ENCODE data around the gene ATL3. TPM values are rescaled to one million over a fixed set of nuclear protein-coding genes. Genes with fewer than 3 reads are reported as not detected.

Gene ATL3
- total and polyA plus RNA-seq, 2 of the 13 experiments (the other 11 are each of a cell fraction or from before 2014, with no cell fraction given) = not detected

- TF ChIP-seq TAF15 (IDR thresholded peaks at IDR 0.05; ENCODE audit: low read depth, low read length, poor library complexity, severe bottlenecking) (no peak), HMGXB3 (CRISPR knock-in tag; IDR thresholded peaks at IDR 0.05; ENCODE audit: borderline replicate concordance) (no peak), RNF2 (conservative IDR thresholded peaks at IDR 0.05; ENCODE audit: low read depth) (peak; percentile 59; the same call in 1 of the 2 replicates), ZNF644 (CRISPR knock-in tag; IDR thresholded peaks at IDR 0.05; ENCODE audit: low read depth) (no peak), SAP130 (CRISPR knock-in tag; IDR thresholded peaks at IDR 0.05; ENCODE audit: low read depth) (no peak), SCMH1 (CRISPR knock-in tag; IDR thresholded peaks at IDR 0.05; ENCODE audit: borderline replicate concordance) (no peak), NR3C1 (CRISPR knock-in tag; IDR thresholded peaks at IDR 0.05) (no peak), ZNF678 (CRISPR knock-in tag; IDR thresholded peaks at IDR 0.05) (no peak), RARA (CRISPR knock-in tag; IDR thresholded peaks at IDR 0.05) (no peak; the same call in 1 of the 2 replicates), ZEB1 (IDR thresholded peaks at IDR 0.05; ENCODE audit: insufficient replicate concordance, low read depth) (no peak), SNAPC2 (CRISPR knock-in tag; IDR thresholded peaks at IDR 0.05) (peak; percentile 29; the same call in 1 of the 2 replicates), IKZF5 (CRISPR knock-in tag; IDR thresholded peaks at IDR 0.05) (no peak), ZNF672 (CRISPR knock-in tag; IDR thresholded peaks at IDR 0.05) (no peak), GLI4 (CRISPR knock-in tag; IDR thresholded peaks at IDR 0.05; ENCODE audit: borderline replicate concordance) (0 out of 2 replicates have a peak, but pooled peaks have one; percentile 19), NAIF1 (CRISPR knock-in tag; IDR thresholded peaks at IDR 0.05; ENCODE audit: borderline replicate concordance) (peak; percentile 98), BRF2 (CRISPR knock-in tag; IDR thresholded peaks at IDR 0.05) (0 out of 2 replicates have a peak, but pooled peaks have one; percentile 29), ATM (IDR thresholded peaks at IDR 0.05; ENCODE audit: borderline replicate concordance) (no peak), ZNF276 (CRISPR knock-in tag; IDR thresholded peaks at IDR 0.05; ENCODE audit: low read depth) (no peak), ASH2L (IDR thresholded peaks at IDR 0.05; ENCODE audit: insufficient read length, low read depth, low read length) (no peak), SP140L (CRISPR knock-in tag; IDR thresholded peaks at IDR 0.05; ENCODE audit: borderline replicate concordance) (0 out of 2 replicates have a peak, but pooled peaks have one; percentile 23), ZNF138 (CRISPR knock-in tag; IDR thresholded peaks at IDR 0.05; ENCODE audit: low read depth) (no peak)
Measured at GRCh38 chr11:63680834-63681320, 9.7 kb upstream of the ATL3 start (continued).

Data from HepG2 (cell line).